Measurements from ENCODE around the gene FN3KRP.

DNA sequence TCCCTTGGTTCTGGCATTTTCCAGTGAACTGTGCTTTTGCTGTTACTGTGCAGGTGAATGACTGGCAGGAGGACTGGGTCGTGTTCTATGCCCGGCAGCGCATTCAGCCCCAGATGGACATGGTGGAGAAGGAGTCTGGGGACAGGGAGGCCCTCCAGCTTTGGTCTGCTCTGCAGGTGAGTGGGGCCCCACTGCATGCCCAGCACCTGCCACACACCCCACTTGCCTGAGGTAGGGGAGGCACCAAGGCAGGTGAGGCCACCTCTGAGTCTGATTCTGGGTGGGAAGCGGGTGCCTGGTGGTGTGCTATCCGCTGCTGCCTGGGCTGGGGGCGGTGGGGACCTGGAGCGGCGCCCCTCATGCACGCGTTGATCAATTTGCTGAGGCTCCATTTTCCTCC is 9.9 kb downstream of the FN3KRP start:
- no peak for TF ChIP-seq POLR2A (IDR thresholded peaks at IDR 0.05; ENCODE audit: low read depth, low read length)
- TF ChIP-seq POLR2AphosphoS5 (IDR thresholded peaks at IDR 0.05; ENCODE audit: low read depth, low read length): no peak

Data from GM12892 (cell line).